Prostate gland (tissue), 2 donors: ENCODE measurements around the gene FRMD4A.

Experiments used
- CTCF ChIP-seq, 4 experiments: fragments of 200-600 bp in 2 of 4; fragments of 450-650 bp in 2 of 4; sonication (generic) in 2 of 4; IDR thresholded peaks; 1 replicate in 3 of 4; 2 replicates in 1 of 4; pipeline ENCODE4 v1.5.1; 2016 to 2019; ENCODE audit warnings: antibody characterized with exemption in 4 of 4, mild to moderate bottlenecking in 2 of 4, moderate library complexity in 2 of 4
- POLR2A ChIP-seq: fragments of 450-650 bp; IDR thresholded peaks from one replicate; pipeline ENCODE4 v1.6.1; 2016; ENCODE audit warnings: antibody characterized with exemption, mild to moderate bottlenecking
- POLR2AphosphoS5 ChIP-seq: sonication (generic); formaldehyde crosslinking; IDR thresholded peaks from one replicate; pipeline ENCODE4 v1.6.1; 2017; ENCODE audit warnings: antibody characterized with exemption

GRCh38 chr10:13724484-13724883, 606.2 kb downstream of the FRMD4A start:
- TF ChIP-seq POLR2A (no peak), CTCF (IDR thresholded peaks at IDR 0.05) (no peak), POLR2AphosphoS5 (no peak)
